D341Med (cell line): Measurements from ENCODE around the gene GADD45A.
"Not testable (repeated sequence)": the region's sequence is repeated elsewhere in the genome, so short reads cannot be mapped to it uniquely, and the experiment has no call there.

Experiments used
- DNase-seq: peaks from one replicate; pipeline ENCODE4 v3.0.0; 2012; ENCODE audit warnings: low spot score

Gene GADD45A

GRCh38 chr1:67685067-67685557 lies at the start of gene GADD45A:
Gene GADD45A (plus strand): TSS chr1:67685201. CDS start chr1:67685495, 294 bp downstream.
- DNase-seq, result peak; percentile 92

- DNase-seq, result no peak
These were observed 48.9 kb upstream of the GADD45A start for GRCh38 chr1:67636146-67636545.

- no peak for DNase-seq
These were observed 45.6 kb upstream of the GADD45A start for GRCh38 chr1:67639361-67639760.

GRCh38 chr1:67642629-67643028 lies 42.4 kb upstream of the GADD45A start:
- DNase-seq, result no peak

GRCh38 chr1:67644566-67644965 lies 40.4 kb upstream of the GADD45A start:
- DNase-seq, result no peak

- DNase-seq, result no peak
These were observed 39.4 kb upstream of the GADD45A start for GRCh38 chr1:67645495-67646144.

GRCh38 chr1:67646145-67647035 lies 38.6 kb upstream of the GADD45A start:
- peak; percentile 59 for DNase-seq

GRCh38 chr1:67647036-67647798 lies 37.8 kb upstream of the GADD45A start:
- DNase-seq, result peak; percentile 41

- no peak for DNase-seq
These were observed 37.1 kb upstream of the GADD45A start for GRCh38 chr1:67647814-67648358.

GRCh38 chr1:67648582-67649326 lies 36.2 kb upstream of the GADD45A start:
- DNase-seq, result no peak

GRCh38 chr1:67650061-67650460 lies 34.9 kb upstream of the GADD45A start:
- no peak for DNase-seq

GRCh38 chr1:67651031-67651430 lies 34.0 kb upstream of the GADD45A start:
- no peak for DNase-seq

- no peak for DNase-seq
These were observed 32.2 kb upstream of the GADD45A start for GRCh38 chr1:67652800-67653199.

- DNase-seq, result no peak
These were observed 31.7 kb upstream of the GADD45A start for GRCh38 chr1:67653304-67653703.

- DNase-seq, result no peak
These were observed 29.4 kb upstream of the GADD45A start for GRCh38 chr1:67655581-67655980.

- DNase-seq, result not testable (repeated sequence)
These were observed 27.8 kb upstream of the GADD45A start for GRCh38 chr1:67657152-67657551.

- DNase-seq, result no peak
These were observed 25.8 kb upstream of the GADD45A start for GRCh38 chr1:67659229-67659628.

GRCh38 chr1:67662884-67663283 lies 22.1 kb upstream of the GADD45A start:
- DNase-seq, result no peak

- no peak for DNase-seq
These were observed 21.0 kb upstream of the GADD45A start for GRCh38 chr1:67664048-67664447.

GRCh38 chr1:67665307-67665706 lies 19.7 kb upstream of the GADD45A start:
- not testable (repeated sequence) for DNase-seq

- peak; percentile 57 for DNase-seq
These were observed 18.4 kb upstream of the GADD45A start for GRCh38 chr1:67666636-67667035.
